SK-N-SH treated with all-trans-retinoic acid at 6 μM for 48 hours (cell line): ENCODE results near the gene GINS1.
A peak's percentile ranks its signal among the peaks of the same experiment; 100 is the strongest.
"Not testable (repeated sequence)": the region's sequence is repeated elsewhere in the genome, so short reads cannot be mapped to it uniquely, and the experiment has no call there.

ENCODE experiments used
- ATAC-seq: fragments of 200-7000 bp; cut with Tn5 transposase; 3 replicates; pipeline ENCODE4 v1.9.1; 2020; ENCODE audit warnings: mild to moderate bottlenecking, moderate library complexity
- BACH2 ChIP-seq: fragments of 250-450 bp; sonication (Bioruptor Pico); IDR thresholded peaks from 2 replicates; pipeline ENCODE4 v1.9.0; 2021; ENCODE audit warnings: mild to moderate bottlenecking, borderline replicate concordance
- CSDC2 ChIP-seq: fragments of 250-450 bp; sonication (Bioruptor Pico); IDR thresholded peaks from 2 replicates; pipeline ENCODE4 v1.5.0; 2020; ENCODE audit warnings: mild to moderate bottlenecking, moderate library complexity
- CSRNP3 ChIP-seq: fragments of 250-450 bp; sonication (Bioruptor Pico); IDR thresholded peaks from 2 replicates; pipeline ENCODE4 v1.5.1; 2021; ENCODE audit warnings: mild to moderate bottlenecking, moderate library complexity
- ESRRG ChIP-seq: fragments of 250-450 bp; sonication (Bioruptor Pico); IDR thresholded peaks from 2 replicates; pipeline ENCODE4 v1.6.1; 2021; ENCODE audit warnings: mild to moderate bottlenecking
- ISL1 ChIP-seq: fragments of 250-450 bp; sonication (Bioruptor Pico); IDR thresholded peaks from 2 replicates; pipeline ENCODE4 v2.1.2; 2022; ENCODE audit warnings: mild to moderate bottlenecking, moderate library complexity
- PATZ1 ChIP-seq: fragments of 250-450 bp; sonication (Bioruptor Pico); IDR thresholded peaks from 2 replicates; pipeline ENCODE4 v1.8.0; 2020; ENCODE audit warnings: mild to moderate bottlenecking, moderate library complexity, borderline replicate concordance
- POU6F1 ChIP-seq: fragments of 250-450 bp; sonication (Bioruptor Pico); IDR thresholded peaks from 2 replicates; pipeline ENCODE4 v1.8.0; 2021; ENCODE audit warnings: low read depth, mild to moderate bottlenecking, moderate library complexity, borderline replicate concordance
- PPARA ChIP-seq: fragments of 250-450 bp; sonication (Bioruptor Pico); IDR thresholded peaks from 2 replicates; pipeline ENCODE4 v1.5.0; 2020; ENCODE audit warnings: mild to moderate bottlenecking, borderline replicate concordance
- SNAI2 ChIP-seq: fragments of 250-450 bp; sonication (Bioruptor Pico); IDR thresholded peaks from 2 replicates; pipeline ENCODE4 v1.5.0; 2020; ENCODE audit warnings: mild to moderate bottlenecking, moderate library complexity
- TOX ChIP-seq: fragments of 250-450 bp; sonication (Bioruptor Pico); IDR thresholded peaks from 2 replicates; pipeline ENCODE4 v1.8.0; 2021; ENCODE audit warnings: mild to moderate bottlenecking, moderate library complexity, borderline replicate concordance
- TSHZ2 ChIP-seq: fragments of 250-450 bp; sonication (Bioruptor Pico); IDR thresholded peaks from 2 replicates; pipeline ENCODE4 v1.5.0; 2020; ENCODE audit warnings: mild to moderate bottlenecking, moderate library complexity
- ZC3H10 ChIP-seq: fragments of 250-450 bp; sonication (Bioruptor Pico); IDR thresholded peaks from 2 replicates; pipeline ENCODE4 v1.5.1; 2021; ENCODE audit warnings: mild to moderate bottlenecking, moderate library complexity
- ZFP3 ChIP-seq: fragments of 250-450 bp; sonication (Bioruptor Pico); IDR thresholded peaks from 2 replicates; pipeline ENCODE4 v1.5.0; 2020; ENCODE audit warnings: mild to moderate bottlenecking, moderate library complexity
- ZFP30 ChIP-seq: fragments of 450-650 bp; formaldehyde crosslinking; IDR thresholded peaks from 2 replicates; pipeline ENCODE4 v1.5.0; 2022; ENCODE audit warnings: mild to moderate bottlenecking, moderate library complexity
- ZNF565 ChIP-seq: fragments of 450-650 bp; formaldehyde crosslinking; conservative IDR thresholded peaks from 2 replicates; pipeline ENCODE4 v1.5.0; 2020; ENCODE audit warnings: low read depth, mild to moderate bottlenecking, moderate library complexity
- ZNF70 ChIP-seq: fragments of 450-650 bp; formaldehyde crosslinking; IDR thresholded peaks from 2 replicates; pipeline ENCODE4 v1.5.0; 2020; ENCODE audit warnings: mild to moderate bottlenecking, moderate library complexity
- ZNF8 ChIP-seq: fragments of 450-650 bp; formaldehyde crosslinking; IDR thresholded peaks from 2 replicates; pipeline ENCODE4 v1.5.0; 2020; ENCODE audit warnings: mild to moderate bottlenecking, moderate library complexity

The GINS1 gene

GRCh38 chr20:25470045-25470444, 62.6 kb downstream of the GINS1 start:
- no peak for TF ChIP-seq ZNF70
- peak; percentile 71 for ATAC-seq

- no peak for TF ChIP-seq ZNF565 (CRISPR knock-in tag)
- no peak for TF ChIP-seq ZFP30 (CRISPR knock-in tag)
- TF ChIP-seq ZC3H10 (CRISPR knock-in tag), result no peak
- no peak for TF ChIP-seq PPARA (CRISPR knock-in tag)
- no peak for TF ChIP-seq CSRNP3
- TF ChIP-seq POU6F1 (CRISPR knock-in tag), result no peak
- no peak for TF ChIP-seq ZFP3 (CRISPR knock-in tag)
- TF ChIP-seq ZNF70, result no peak
- TF ChIP-seq BACH2 (CRISPR knock-in tag), result no peak
- no peak for TF ChIP-seq PATZ1 (CRISPR knock-in tag)
- no peak for TF ChIP-seq ESRRG
- TF ChIP-seq TOX (CRISPR knock-in tag), result no peak
- no peak for TF ChIP-seq CSDC2 (CRISPR knock-in tag)
- no peak for TF ChIP-seq ZNF8 (CRISPR knock-in tag)
- no peak for ATAC-seq
These were observed 63.5 kb downstream of the GINS1 start for GRCh38 chr20:25471020-25471419.

GRCh38 chr20:25473297-25473696, 65.8 kb downstream of the GINS1 start:
- ATAC-seq, result not testable (repeated sequence)

GRCh38 chr20:25476106-25477013, 68.9 kb downstream of the GINS1 start:
- no peak; the same call in 2 of the 3 replicates for ATAC-seq
- TF ChIP-seq ISL1 (CRISPR knock-in tag) (no peak), ZNF70 (no peak)

- no peak for ATAC-seq
- no peak for TF ChIP-seq BACH2 (CRISPR knock-in tag)
- TF ChIP-seq TSHZ2 (CRISPR knock-in tag), result no peak
- no peak for TF ChIP-seq SNAI2 (CRISPR knock-in tag)
- TF ChIP-seq ISL1 (CRISPR knock-in tag), result no peak
- no peak for TF ChIP-seq POU6F1 (CRISPR knock-in tag)
- TF ChIP-seq ZFP3 (CRISPR knock-in tag), result no peak
These were observed 69.8 kb downstream of the GINS1 start for GRCh38 chr20:25477014-25477882.
